ENCODE measurements around the gene SETD3.

The SETD3 gene

GRCh38 chr14:99479906-99480869 lies at the start of gene SETD3:
TSS of gene SETD3 (minus strand) at chr14:99480859. CDS start at chr14:99465805, 15,054 bp downstream.
- Histone ChIP-seq H3K36me3 (ENCODE audit: control insufficient read depth in 1 of 2, insufficient read depth in 2 of 2, low read length in 2 of 2) (peaks cover 0 to 7% of the 10 kb centered on the region in 2 donors), H3K4me1 (ENCODE audit: control insufficient read depth in 1 of 2, insufficient read depth in 2 of 2, low read length in 2 of 2) (peaks cover 8 to 51% of the 10 kb centered on the region in 2 donors), H3K27ac (ENCODE audit: low read length) (peak within 1 kb of the TSS; percentile 96), H3K4me3 (ENCODE audit: low read depth in 1 of 2, low read length in 2 of 2) (peak within 1 kb of the TSS; percentile 91 to 96), H3K9me3 (ENCODE audit: control insufficient read depth in 1 of 2, low read length in 2 of 2) (no peaks in the 10 kb centered on the region), H3K27me3 (ENCODE audit: low read depth, low read length) (no peaks in the 10 kb centered on the region)

DNA sequence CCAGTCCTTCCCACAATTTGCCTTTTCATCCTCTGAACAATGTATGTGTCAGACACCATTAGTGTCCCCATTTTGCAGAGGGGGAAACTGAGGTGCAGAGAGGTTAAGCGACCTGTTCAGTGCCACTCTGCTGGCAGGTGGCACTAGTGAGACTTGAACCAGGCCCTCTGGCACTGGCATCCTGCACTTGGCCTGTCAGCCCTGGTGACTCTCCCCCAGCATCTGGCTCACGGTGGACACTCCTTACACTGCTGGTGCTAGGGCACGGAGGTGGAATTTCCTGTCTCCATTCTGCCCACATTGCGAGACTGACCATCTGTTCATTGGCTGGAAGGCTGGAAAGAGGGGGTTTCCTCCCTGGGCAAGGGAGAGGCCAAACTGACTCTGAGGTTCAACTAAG lies 49.2 kb upstream of the SETD3 start:
- Histone ChIP-seq H3K27ac (ENCODE audit: low read length) (no peak overlapping the region), H3K4me3 (ENCODE audit: low read depth in 1 of 2, low read length in 2 of 2) (no peak overlapping the region), H3K4me1 (ENCODE audit: control insufficient read depth in 1 of 2, insufficient read depth in 2 of 2, low read length in 2 of 2) (peaks cover 0 to 21% of the 10 kb centered on the region in 2 donors), H3K27me3 (ENCODE audit: low read depth, low read length) (no peaks in the 10 kb centered on the region), H3K36me3 (ENCODE audit: control insufficient read depth in 1 of 2, insufficient read depth in 2 of 2, low read length in 2 of 2) (no peaks in the 10 kb centered on the region), H3K9me3 (ENCODE audit: control insufficient read depth in 1 of 2, low read length in 2 of 2) (no peaks in the 10 kb centered on the region)

DNA sequence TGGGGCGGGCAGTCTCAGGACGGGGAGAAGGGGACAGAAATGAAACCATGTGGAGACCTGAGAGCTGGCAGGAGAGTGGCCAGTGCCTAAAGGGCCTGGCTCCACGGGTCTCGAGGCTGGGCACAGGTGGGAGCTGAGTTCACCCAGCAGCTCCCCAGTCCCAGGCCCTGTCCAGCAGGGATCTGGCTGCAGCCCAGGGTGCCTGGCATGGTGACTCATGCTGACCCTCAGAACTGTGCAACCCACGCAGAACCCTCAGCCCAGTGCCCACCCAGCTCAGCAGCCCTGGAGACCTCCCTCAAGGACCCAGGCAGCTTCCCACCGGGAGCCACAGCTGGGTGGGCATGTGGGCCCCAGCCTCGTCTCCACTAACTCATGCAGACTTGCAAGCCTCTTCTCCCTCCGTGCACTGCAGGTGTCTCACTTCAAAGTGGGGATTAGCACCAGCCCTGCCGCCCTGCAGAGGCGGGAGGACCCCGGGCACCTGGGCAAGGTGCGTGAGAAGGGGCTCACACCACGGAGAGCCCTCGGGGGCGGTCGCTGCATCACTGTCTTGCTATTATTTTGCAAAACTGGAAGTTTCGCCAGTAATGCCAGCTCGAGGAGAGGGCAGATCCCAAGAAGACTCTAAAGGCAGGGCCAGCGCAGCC lies 46.9 kb upstream of the SETD3 start:
- peaks cover 2 to 37% of the 10 kb centered on the region in 2 donors for H3K4me1 ChIP-seq (ENCODE audit: control insufficient read depth in 1 of 2, insufficient read depth in 2 of 2, low read length in 2 of 2)

GRCh38 chr14:99527026-99527425 lies 46.4 kb upstream of the SETD3 start:
- Histone ChIP-seq H3K9me3 (ENCODE audit: control insufficient read depth in 1 of 2, low read length in 2 of 2) (no peaks in the 10 kb centered on the region), H3K27ac (ENCODE audit: low read length) (no peak overlapping the region), H3K36me3 (ENCODE audit: control insufficient read depth in 1 of 2, insufficient read depth in 2 of 2, low read length in 2 of 2) (no peaks in the 10 kb centered on the region)

More for the DNA sequence above, 46.9 kb upstream of the SETD3 start:
- H3K9me3 ChIP-seq (ENCODE audit: control insufficient read depth in 1 of 2, low read length in 2 of 2), result no peaks in the 10 kb centered on the region
- no peaks in the 10 kb centered on the region for H3K36me3 ChIP-seq (ENCODE audit: control insufficient read depth in 1 of 2, insufficient read depth in 2 of 2, low read length in 2 of 2)
- H3K27ac ChIP-seq (ENCODE audit: low read length), result no peak overlapping the region
- H3K27me3 ChIP-seq (ENCODE audit: low read depth, low read length), result no peaks in the 10 kb centered on the region
- no peak overlapping the region for H3K4me3 ChIP-seq (ENCODE audit: low read depth in 1 of 2, low read length in 2 of 2)

GRCh38 chr14:99525699-99526080 lies 45.0 kb upstream of the SETD3 start:
- Histone ChIP-seq H3K27me3 (ENCODE audit: low read depth, low read length) (no peaks in the 10 kb centered on the region), H3K4me1 (ENCODE audit: control insufficient read depth in 1 of 2, insufficient read depth in 2 of 2, low read length in 2 of 2) (peaks cover 3 to 46% of the 10 kb centered on the region in 2 donors), H3K9me3 (ENCODE audit: control insufficient read depth in 1 of 2, low read length in 2 of 2) (no peaks in the 10 kb centered on the region), H3K36me3 (ENCODE audit: control insufficient read depth in 1 of 2, insufficient read depth in 2 of 2, low read length in 2 of 2) (no peaks in the 10 kb centered on the region), H3K27ac (ENCODE audit: low read length) (no peak overlapping the region), H3K4me3 (ENCODE audit: low read depth in 1 of 2, low read length in 2 of 2) (no peak overlapping the region)

More at GRCh38 chr14:99527026-99527425, 46.4 kb upstream of the SETD3 start:
- Histone ChIP-seq H3K4me1 (ENCODE audit: control insufficient read depth in 1 of 2, insufficient read depth in 2 of 2, low read length in 2 of 2) (peaks cover 3 to 42% of the 10 kb centered on the region in 2 donors), H3K4me3 (ENCODE audit: low read depth in 1 of 2, low read length in 2 of 2) (no peak overlapping the region), H3K27me3 (ENCODE audit: low read depth, low read length) (no peaks in the 10 kb centered on the region)

DNA sequence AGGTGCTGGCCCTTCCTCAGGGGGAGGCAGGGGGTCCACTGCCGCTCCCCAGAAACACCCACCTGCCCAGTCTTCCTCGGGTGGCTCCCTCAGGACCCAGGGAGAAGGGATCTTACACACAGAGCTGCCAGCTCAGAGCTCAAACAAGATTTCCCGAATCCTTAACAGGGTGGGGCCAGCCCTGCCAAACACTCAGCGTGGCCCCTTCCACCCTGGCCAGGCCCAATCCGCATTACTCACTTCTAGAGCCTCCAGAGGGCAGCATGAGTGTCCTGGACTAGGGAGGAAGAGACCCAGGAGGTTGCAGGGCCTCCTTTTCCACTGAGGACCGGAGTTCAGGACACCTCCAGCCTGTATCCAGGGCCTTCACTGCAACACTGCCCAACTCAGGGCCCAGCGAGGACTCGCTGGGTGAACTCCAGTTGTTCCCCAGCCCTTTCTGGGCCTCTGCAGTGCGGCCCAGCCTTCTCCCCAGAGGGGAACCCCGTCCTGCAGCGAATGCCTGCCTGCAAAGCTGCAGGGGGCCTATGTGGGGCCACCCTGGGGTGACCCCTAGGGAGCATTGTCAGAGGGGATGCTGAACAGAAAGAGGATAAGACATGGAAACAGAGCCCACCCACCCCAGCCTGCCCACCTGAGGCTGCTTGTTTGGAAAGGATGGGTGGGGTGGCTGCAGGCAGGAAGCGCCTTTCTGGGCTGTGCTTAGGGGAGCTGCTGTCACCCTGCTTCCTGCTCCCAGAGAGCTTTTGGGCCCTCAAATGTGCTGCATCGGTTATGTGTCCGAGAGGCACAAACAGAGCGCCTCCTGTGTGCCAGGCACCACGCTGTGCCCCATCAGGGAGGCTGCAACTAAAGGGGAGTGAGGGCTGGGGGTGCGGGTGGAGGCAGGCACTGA lies 44.4 kb upstream of the SETD3 start:
- no peak overlapping the region for H3K4me3 ChIP-seq (ENCODE audit: low read depth in 1 of 2, low read length in 2 of 2)
- no peaks in the 10 kb centered on the region for H3K9me3 ChIP-seq (ENCODE audit: control insufficient read depth in 1 of 2, low read length in 2 of 2)
- H3K27me3 ChIP-seq (ENCODE audit: low read depth, low read length), result no peaks in the 10 kb centered on the region
- H3K36me3 ChIP-seq (ENCODE audit: control insufficient read depth in 1 of 2, insufficient read depth in 2 of 2, low read length in 2 of 2), result no peaks in the 10 kb centered on the region
- H3K4me1 ChIP-seq (ENCODE audit: control insufficient read depth in 1 of 2, insufficient read depth in 2 of 2, low read length in 2 of 2), result peaks cover 3 to 46% of the 10 kb centered on the region in 2 donors
- no peak overlapping the region for H3K27ac ChIP-seq (ENCODE audit: low read length)

DNA sequence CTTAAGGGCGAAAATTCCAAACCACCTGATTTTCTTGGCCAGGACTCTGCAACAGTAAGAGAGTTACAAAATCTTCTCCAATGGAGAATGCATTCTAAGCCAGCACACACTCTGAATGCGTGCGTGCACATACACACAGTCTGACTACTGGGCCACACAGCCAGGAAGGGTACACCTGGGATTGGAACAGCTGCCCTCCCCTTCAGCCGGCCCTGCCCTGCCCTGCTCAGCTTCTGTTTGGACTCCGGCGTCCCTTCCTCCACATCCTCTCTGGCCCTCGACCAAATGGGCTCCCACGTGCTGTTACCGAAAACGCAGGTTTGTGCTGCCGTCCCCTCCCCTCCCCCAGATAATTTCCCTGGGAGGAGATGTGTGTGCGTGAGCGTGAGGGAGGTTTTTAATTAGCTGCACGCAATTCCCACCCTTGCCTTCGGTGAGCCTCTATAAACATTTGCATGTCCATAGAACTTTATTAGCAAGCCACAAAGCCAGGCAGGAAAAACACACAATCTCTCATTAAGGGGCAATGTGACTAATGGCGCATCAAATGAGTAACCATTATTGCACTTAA lies 43.5 kb upstream of the SETD3 start:
- Histone ChIP-seq H3K4me1 (ENCODE audit: control insufficient read depth in 1 of 2, insufficient read depth in 2 of 2, low read length in 2 of 2) (peaks cover 3 to 46% of the 10 kb centered on the region in 2 donors), H3K27ac (ENCODE audit: low read length) (no peak overlapping the region), H3K9me3 (ENCODE audit: control insufficient read depth in 1 of 2, low read length in 2 of 2) (no peaks in the 10 kb centered on the region), H3K27me3 (ENCODE audit: low read depth, low read length) (no peaks in the 10 kb centered on the region), H3K36me3 (ENCODE audit: control insufficient read depth in 1 of 2, insufficient read depth in 2 of 2, low read length in 2 of 2) (no peaks in the 10 kb centered on the region), H3K4me3 (ENCODE audit: low read depth in 1 of 2, low read length in 2 of 2) (no peak overlapping the region)

GRCh38 chr14:99523704-99524055 lies 43.0 kb upstream of the SETD3 start:
- H3K4me3 ChIP-seq (ENCODE audit: low read depth in 1 of 2, low read length in 2 of 2), result no peak overlapping the region
- no peaks in the 10 kb centered on the region for H3K27me3 ChIP-seq (ENCODE audit: low read depth, low read length)
- no peaks in the 10 kb centered on the region for H3K9me3 ChIP-seq (ENCODE audit: control insufficient read depth in 1 of 2, low read length in 2 of 2)
- H3K4me1 ChIP-seq (ENCODE audit: control insufficient read depth in 1 of 2, insufficient read depth in 2 of 2, low read length in 2 of 2), result peaks cover 3 to 48% of the 10 kb centered on the region in 2 donors
- H3K36me3 ChIP-seq (ENCODE audit: control insufficient read depth in 1 of 2, insufficient read depth in 2 of 2, low read length in 2 of 2), result no peaks in the 10 kb centered on the region
- no peak overlapping the region for H3K27ac ChIP-seq (ENCODE audit: low read length)

DNA sequence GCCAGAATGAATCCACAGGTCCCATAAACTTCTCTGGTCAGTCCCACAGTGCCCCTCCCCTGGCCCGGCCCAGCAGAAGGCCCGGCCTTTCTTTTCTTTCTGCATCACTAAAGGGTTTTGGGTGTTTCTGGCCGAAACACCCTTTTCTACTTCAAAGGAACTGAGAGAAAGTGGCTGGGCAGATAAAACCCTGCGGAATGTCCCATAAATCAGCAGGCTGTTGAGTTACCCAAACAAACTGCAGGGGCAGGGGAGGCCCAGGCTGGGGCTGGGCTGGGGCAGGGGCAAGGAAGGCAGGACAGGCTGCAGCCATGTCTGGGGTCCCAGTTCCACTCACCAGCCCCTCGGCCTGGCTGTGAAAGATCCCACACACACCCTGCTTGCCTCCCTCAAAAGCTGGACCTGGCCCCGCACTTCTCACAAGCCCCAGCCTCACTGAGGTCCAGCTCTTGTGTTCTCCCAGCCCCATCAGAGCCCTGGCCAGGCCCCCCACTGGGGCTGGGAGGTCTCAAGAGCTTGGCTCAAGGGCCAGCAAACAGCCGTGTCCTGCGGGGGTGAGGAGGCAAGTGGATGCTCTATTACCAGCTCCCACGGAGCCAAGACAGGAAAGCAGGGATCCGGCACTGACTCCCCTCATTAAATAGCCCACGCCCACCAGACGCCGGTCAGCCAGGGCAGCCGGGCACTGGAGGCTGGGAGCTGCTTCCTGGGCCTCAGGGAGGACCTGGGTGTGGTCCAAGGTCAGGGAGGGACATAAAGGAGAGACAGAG lies 42.5 kb upstream of the SETD3 start:
- peak overlapping the region in 1 of 2 donors; percentile 6 for H3K4me3 ChIP-seq (ENCODE audit: low read depth in 1 of 2, low read length in 2 of 2)
- no peaks in the 10 kb centered on the region for H3K36me3 ChIP-seq (ENCODE audit: control insufficient read depth in 1 of 2, insufficient read depth in 2 of 2, low read length in 2 of 2)
- H3K27me3 ChIP-seq (ENCODE audit: low read depth, low read length), result no peaks in the 10 kb centered on the region
- no peaks in the 10 kb centered on the region for H3K9me3 ChIP-seq (ENCODE audit: control insufficient read depth in 1 of 2, low read length in 2 of 2)
- no peak overlapping the region for H3K27ac ChIP-seq (ENCODE audit: low read length)
- peaks cover 3 to 53% of the 10 kb centered on the region in 2 donors for H3K4me1 ChIP-seq (ENCODE audit: control insufficient read depth in 1 of 2, insufficient read depth in 2 of 2, low read length in 2 of 2)

DNA sequence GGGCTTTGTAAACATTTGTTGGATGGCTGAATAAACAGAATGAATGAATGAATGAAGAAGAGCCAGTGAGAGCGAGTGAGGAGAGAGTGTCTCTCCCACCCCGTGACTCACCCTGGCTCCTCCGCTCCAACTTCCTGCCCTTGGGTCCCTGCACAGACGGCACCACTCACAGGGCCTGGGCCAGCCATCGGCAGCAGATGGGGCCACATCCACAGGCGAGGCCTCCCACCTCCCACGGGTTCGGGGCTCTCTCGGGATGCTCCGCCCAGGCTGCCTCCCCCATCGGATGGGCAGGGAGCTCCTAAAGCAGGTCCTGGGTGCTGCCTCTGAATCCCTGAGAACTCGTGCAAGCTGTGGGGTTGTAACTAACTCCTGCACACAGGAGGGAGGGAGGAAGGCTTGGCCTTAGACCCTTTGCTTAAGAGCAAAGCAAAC lies 41.8 kb upstream of the SETD3 start:
- H3K4me1 ChIP-seq (ENCODE audit: control insufficient read depth in 1 of 2, insufficient read depth in 2 of 2, low read length in 2 of 2), result peaks cover 3 to 60% of the 10 kb centered on the region in 2 donors
- H3K27me3 ChIP-seq (ENCODE audit: low read depth, low read length), result no peaks in the 10 kb centered on the region
- H3K9me3 ChIP-seq (ENCODE audit: control insufficient read depth in 1 of 2, low read length in 2 of 2), result no peaks in the 10 kb centered on the region
- H3K4me3 ChIP-seq (ENCODE audit: low read depth in 1 of 2, low read length in 2 of 2), result peak overlapping the region in 1 of 2 donors; percentile 6
- H3K27ac ChIP-seq (ENCODE audit: low read length), result no peak overlapping the region
- no peaks in the 10 kb centered on the region for H3K36me3 ChIP-seq (ENCODE audit: control insufficient read depth in 1 of 2, insufficient read depth in 2 of 2, low read length in 2 of 2)

All from muscle layer of duodenum (tissue), 2 donors.